ENCODE results near the gene SGPP2. TPM values are rescaled to one million over a fixed set of nuclear protein-coding genes. Genes with fewer than 3 reads are reported as not detected.

The SGPP2 gene
- total and polyA plus RNA-seq, 2 donors (not counting 3 experiments of a cell fraction or from before 2014, with no cell fraction given) = not detected

DNA sequence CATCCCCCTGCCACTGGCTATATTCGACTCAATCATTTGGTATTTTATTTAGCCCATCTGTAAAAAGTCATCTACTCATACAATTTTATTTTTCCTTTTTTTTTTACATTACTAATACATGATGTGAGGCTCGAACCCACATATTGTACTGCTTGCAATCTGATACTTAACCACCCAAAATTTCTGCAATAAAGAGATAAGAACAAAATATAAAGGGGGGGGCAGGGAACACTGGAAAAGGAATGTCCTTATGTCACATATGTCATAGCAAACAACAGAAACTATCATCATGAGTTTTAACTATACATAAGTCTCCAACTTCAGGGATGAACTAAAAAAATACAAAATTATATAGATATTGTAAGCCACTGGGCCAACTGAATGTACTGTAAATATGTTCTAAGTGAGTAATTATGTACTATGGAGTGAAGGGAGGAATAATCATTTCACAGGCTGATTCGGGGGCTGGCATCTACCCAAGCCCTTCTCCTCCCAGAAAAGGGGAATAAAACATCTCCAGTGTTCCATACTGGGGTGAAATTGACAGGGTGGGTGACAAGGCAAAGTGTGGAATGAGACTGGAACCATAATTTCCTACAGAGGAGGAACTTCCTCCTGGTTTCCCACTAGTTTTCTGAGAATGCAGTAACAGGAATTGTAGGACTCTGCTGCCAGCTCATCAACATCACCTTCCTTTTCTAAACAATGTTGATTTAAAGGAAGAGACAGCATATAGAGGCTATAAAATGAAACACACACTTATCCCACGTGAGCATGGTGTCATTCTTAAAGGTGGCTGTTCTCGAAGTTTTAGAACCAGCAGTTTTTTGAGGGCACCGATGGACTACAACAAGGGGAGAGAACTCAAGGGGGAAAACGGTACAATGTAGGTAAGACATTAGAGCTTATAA, 152.1 kb downstream of the SGPP2 start:
- no peak overlapping the region for H3K9ac ChIP-seq (replicated peaks; ENCODE audit: extremely low read depth, insufficient read depth, low read length)
- H3K4me1 ChIP-seq (ENCODE audit: control insufficient read depth, extremely low read depth, insufficient read depth, low read length) = peaks cover 10% of the 10 kb centered on the region
- TF ChIP-seq POLR2AphosphoS5 (IDR thresholded peaks at IDR 0.05; ENCODE audit: insufficient read depth, low read depth, low read length) (no peak), POLR2A (IDR thresholded peaks at IDR 0.05; ENCODE audit: low read depth, low read length) (no peak), FOS (IDR thresholded peaks at IDR 0.05; ENCODE audit: borderline replicate concordance, insufficient read depth, low read length) (no peak), CTCF (IDR thresholded peaks at IDR 0.05; ENCODE audit: extremely low read depth in 1 of 2, insufficient read depth in 1 of 2, low read depth in 1 of 2, low read length in 2 of 2) (no peak), JUN (IDR thresholded peaks at IDR 0.05; ENCODE audit: borderline replicate concordance, insufficient read depth, insufficient read length, low read depth) (no peak), GATA2 (IDR thresholded peaks at IDR 0.05; ENCODE audit: insufficient read depth, insufficient read length, low read depth, low read length) (no peak), MYC (IDR thresholded peaks at IDR 0.05; ENCODE audit: low read depth, low read length) (no peak), EZH2 (IDR thresholded peaks at IDR 0.05; ENCODE audit: borderline replicate concordance, low read depth, low read length, severe bottlenecking) (no peak)
- TF ChIP-seq, protein P1, sequence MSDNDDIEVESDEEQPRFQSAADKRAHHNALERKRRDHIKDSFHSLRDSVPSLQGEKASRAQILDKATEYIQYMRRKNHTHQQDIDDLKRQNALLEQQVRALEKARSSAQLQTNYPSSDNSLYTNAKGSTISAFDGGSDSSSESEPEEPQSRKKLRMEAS (IDR thresholded peaks at IDR 0.05; ENCODE audit: insufficient read depth, insufficient read length) = no peak
- peak; percentile 59 for FAIRE-seq
- H3K4me3 ChIP-seq (replicated peaks in 1 of 3; ENCODE audit: insufficient read depth in 1 of 3, low read depth in 1 of 3, low read length in 3 of 3) = no peak overlapping the region
- peak overlapping the region; percentile 13 for H3K4me2 ChIP-seq (ENCODE audit: insufficient read depth, low read length)
- dilution Hi-C loops (cut with MboI; ENCODE audit: extremely low pct_ligation_motif_present, low sequenced_read_pairs) (no loop called here), intact Hi-C loops (cut with micrococcal nuclease) (no loop called here)
- H3K36me3 ChIP-seq (ENCODE audit: control insufficient read depth in 2 of 2, extremely low read depth in 1 of 2, insufficient read depth in 2 of 2, low read length in 2 of 2) = peaks cover 0 to 2% of the 10 kb centered on the region in 2 experiments
- no peaks in the 10 kb centered on the region for H3K9me3 ChIP-seq (replicated peaks; ENCODE audit: control insufficient read depth, insufficient read depth, low read length)
- H3K79me2 ChIP-seq (ENCODE audit: control insufficient read depth, insufficient read depth, low read length) = peaks cover 7% of the 10 kb centered on the region
- POLR2A ChIA-PET = no interaction called here
- H3K27ac ChIP-seq (ENCODE audit: insufficient read depth, low read depth, low read length) = peak overlapping the region; percentile 27
- peak; percentile 34 for DNase-seq (ENCODE audit: low read depth, low spot score)
- H4K20me1 ChIP-seq (replicated peaks; ENCODE audit: control insufficient read depth, extremely low read depth, insufficient read depth, low read length) = no peaks in the 10 kb centered on the region
- peak overlapping the region; percentile 41 for H2AFZ ChIP-seq (ENCODE audit: low read depth, low read length)
- no peaks in the 10 kb centered on the region for H3K9me1 ChIP-seq (replicated peaks; ENCODE audit: control insufficient read depth, extremely low read depth, insufficient read depth, low read length)
- no TSS peak for BruUV-seq (replicated peaks)
- no peaks in the 10 kb centered on the region for H3K27me3 ChIP-seq (ENCODE audit: control insufficient read depth in 2 of 2, insufficient read depth in 2 of 2, low read length in 2 of 2)
- CTCF ChIA-PET = interaction anchor here (1.3 to 4.2 kb wide), 2 partner anchors 15 to 258 kb away, joined by 4 to 20 read pairs; no protein-coding TSS in a partner anchor
